Measurements from ENCODE around the gene BANK1.

Gene BANK1

GRCh38 chr4:102031406-102031805, 240.9 kb downstream of the BANK1 start:
- no peak for DNase-seq

- DNase-seq: no peak
These were observed 245.5 kb downstream of the BANK1 start for GRCh38 chr4:102036016-102036415.

- no peak for DNase-seq
These were observed 246.3 kb downstream of the BANK1 start for GRCh38 chr4:102036619-102037376.

GRCh38 chr4:102037566-102037965, 247.0 kb downstream of the BANK1 start:
- no peak for DNase-seq

GRCh38 chr4:102042871-102043802, 252.6 kb downstream of the BANK1 start:
- no peak for DNase-seq

- DNase-seq: no peak
These were observed 257.1 kb downstream of the BANK1 start for GRCh38 chr4:102047616-102048015.

- no peak for DNase-seq
These were observed 265.3 kb downstream of the BANK1 start for GRCh38 chr4:102055805-102056204.

GRCh38 chr4:102057122-102057521, 266.6 kb downstream of the BANK1 start:
- no peak for DNase-seq

- DNase-seq: no peak
These were observed 270.6 kb downstream of the BANK1 start for GRCh38 chr4:102061133-102061532.

- DNase-seq: no peak
These were observed 274.4 kb downstream of the BANK1 start for GRCh38 chr4:102064747-102065442.

- DNase-seq: no peak
These were observed 286.1 kb downstream of the BANK1 start for GRCh38 chr4:102076622-102077021.

- no peak for DNase-seq
These were observed 289.7 kb downstream of the BANK1 start for GRCh38 chr4:102080184-102080583.

GRCh38 chr4:102089850-102090621, 299.5 kb downstream of the BANK1 start:
- DNase-seq: peak in 3 of 56 donors; percentile 1 to 6 (median 2)

- DNase-seq: no peak
These were observed 301.1 kb downstream of the BANK1 start for GRCh38 chr4:102091656-102092055.

- DNase-seq: no peak
These were observed 304.0 kb downstream of the BANK1 start for GRCh38 chr4:102094481-102094880.

- DNase-seq: no peak
These were observed 312.8 kb downstream of the BANK1 start for GRCh38 chr4:102103368-102103767.

- DNase-seq: no peak
These were observed 313.7 kb downstream of the BANK1 start for GRCh38 chr4:102104278-102104677.

- DNase-seq: no peak
These were observed 315.5 kb downstream of the BANK1 start for GRCh38 chr4:102105983-102106382.

GRCh38 chr4:102114118-102114630, 323.6 kb downstream of the BANK1 start:
- DNase-seq: no peak

- DNase-seq: no peak
These were observed 325.6 kb downstream of the BANK1 start for GRCh38 chr4:102116121-102116520.

- DNase-seq: no peak
These were observed 330.3 kb downstream of the BANK1 start for GRCh38 chr4:102120846-102121245.

Data from amygdala (tissue), 56 donors.